PC-9 (cell line): ENCODE results near the gene FBP2. TPM values are rescaled to one million over a fixed set of nuclear protein-coding genes. Genes with fewer than 3 reads are reported as not detected.

Experiments
- BruUV-seq: library from RNA; stranded (reverse); fragments of 400-500 nt; replicated peaks from 2 replicates; lab custom pipeline; 2021; lab: Mats Ljungman, UMichigan
- CTCF ChIA-PET: fragments of 300-600 bp; sonication (Branson Sonifier 250); formaldehyde crosslinking; loops from one replicate; lab custom pipeline; 2022; ENCODE audit warnings: antibody characterized with exemption; lab: Charles Lee
- POLR2A ChIA-PET: fragments of 300-600 bp; sonication (Branson Sonifier 250); formaldehyde crosslinking; loops from one replicate; lab custom pipeline; 2022; ENCODE audit warnings: antibody characterized with exemption; ENCODE audit not compliant: unreplicated experiment; lab: Charles Lee
- DNase-seq, 2 experiments: peaks; one replicate each; pipeline versions ENCODE4 v3.0.0 to v3.0.0-alpha.2; 2015 to 2022; ENCODE audit warnings: mixed read lengths in 1 of 2
- H2AFZ ChIP-seq: fragments of 200-600 bp; sonication (generic); 2 replicates; pipeline ENCODE4 v1.8.1; 2017; ENCODE audit warnings: antibody characterized with exemption
- H3F3A ChIP-seq: fragments of 200-600 bp; sonication (generic); 2 replicates; pipeline ENCODE4 v1.8.1; 2017; ENCODE audit warnings: antibody characterized with exemption, mild to moderate bottlenecking, low read depth; ENCODE audit not compliant: insufficient read depth
- H3K27ac ChIP-seq: fragments of 200-600 bp; sonication (generic); 2 replicates; pipeline ENCODE4 v1.6.1; 2016; ENCODE audit warnings: mixed run types
- H3K27me3 ChIP-seq: fragments of 200-600 bp; sonication (generic); 2 replicates; pipeline ENCODE4 v1.6.1; 2016; ENCODE audit warnings: low read depth, mixed run types; ENCODE audit not compliant: insufficient read depth
- H3K36me3 ChIP-seq: fragments of 200-600 bp; sonication (generic); 2 replicates; pipeline ENCODE4 v1.6.1; 2016; ENCODE audit warnings: low read depth, mixed run types
- H3K4me1 ChIP-seq: fragments of 200-600 bp; sonication (generic); replicated peaks from 2 replicates; pipeline ENCODE4 v1.6.1; 2016; ENCODE audit warnings: mixed run types; ENCODE audit not compliant: insufficient read depth
- H3K4me2 ChIP-seq: fragments of 200-600 bp; sonication (generic); 2 replicates; pipeline ENCODE4 v1.6.1; 2017; ENCODE audit warnings: mixed run types
- H3K4me3 ChIP-seq: fragments of 200-600 bp; sonication (generic); 2 replicates; pipeline ENCODE4 v1.6.1; 2016; ENCODE audit warnings: mixed run types
- H3K79me2 ChIP-seq: fragments of 200-600 bp; sonication (generic); 2 replicates; pipeline ENCODE4 v1.6.1; 2017; ENCODE audit warnings: low read depth, mixed run types
- H3K9me2 ChIP-seq: fragments of 200-600 bp; sonication (generic); 2 replicates; pipeline ENCODE4 v1.8.1; 2017; ENCODE audit warnings: mild to moderate bottlenecking; ENCODE audit not compliant: insufficient read depth
- H3K9me3 ChIP-seq: fragments of 200-600 bp; sonication (generic); 2 replicates; pipeline ENCODE4 v1.8.1; 2016; ENCODE audit warnings: low read depth; ENCODE audit not compliant: insufficient read depth
- H4K20me1 ChIP-seq: fragments of 200-600 bp; sonication (generic); 2 replicates; pipeline ENCODE4 v1.8.1; 2017; ENCODE audit not compliant: insufficient read depth
- CTCF ChIP-seq: fragments of 200-600 bp; sonication (generic); conservative IDR thresholded peaks from 2 replicates; pipeline ENCODE4 v1.6.1; 2017; ENCODE audit warnings: mixed run types, antibody characterized with exemption, mild to moderate bottlenecking, moderate library complexity
- EZH2 ChIP-seq: fragments of 200-600 bp; sonication (generic); IDR thresholded peaks from 2 replicates; pipeline ENCODE4 v1.8.0; 2017; ENCODE audit warnings: antibody characterized with exemption, low read depth
- intact Hi-C: fragments of 100-400 bp; cut with micrococcal nuclease; formaldehyde crosslinking; loops from one replicate; pipeline ENCODE4 v1.10.0; 2022; ENCODE audit not compliant: unreplicated experiment
- total RNA-seq: library from RNA; stranded (reverse); gene quantifications from 2 replicates; pipeline ENCODE4 v1.2.3, GENCODE V29; 2021

FBP2 gene
- total RNA-seq, 1 experiment from 2014 or later: not detected

GRCh38 chr9:94563548-94563947, 30.1 kb downstream of the FBP2 start:
- H3K4me2 ChIP-seq: no peak overlapping the region
- no peak overlapping the region for H3K4me3 ChIP-seq
- peaks cover 3% of the 10 kb centered on the region; the same call in 1 of the 2 replicates for H3K9me3 ChIP-seq
- H3K27me3 ChIP-seq: no peaks in the 10 kb centered on the region
- DNase-seq: no peak
- no peaks in the 10 kb centered on the region for H3K4me1 ChIP-seq
- ChIA-PET POLR2A (no interaction called here), CTCF (no interaction called here)
- H2AFZ ChIP-seq: no peak overlapping the region
- H3K36me3 ChIP-seq: no peaks in the 10 kb centered on the region
- intact Hi-C loops: no loop called here
- H4K20me1 ChIP-seq: no peaks in the 10 kb centered on the region
- H3K27ac ChIP-seq: no peak overlapping the region
- BruUV-seq: no TSS peak
- H3K9me2 ChIP-seq: no peaks in the 10 kb centered on the region
- H3K79me2 ChIP-seq: no peaks in the 10 kb centered on the region
- H3F3A ChIP-seq: peaks cover 3% of the 10 kb centered on the region; the same call in 1 of the 2 replicates
- TF ChIP-seq EZH2 (no peak), CTCF (no peak)

GRCh38 chr9:94560237-94560636, 33.4 kb downstream of the FBP2 start:
- no peaks in the 10 kb centered on the region for H4K20me1 ChIP-seq
- no peaks in the 10 kb centered on the region; the same call in none of the 2 replicates for H3K4me1 ChIP-seq
- no peak overlapping the region for H2AFZ ChIP-seq
- BruUV-seq: no TSS peak
- H3K79me2 ChIP-seq: peaks cover 3% of the 10 kb centered on the region; the same call in 1 of the 2 replicates
- no peaks in the 10 kb centered on the region for H3K9me2 ChIP-seq
- no peak overlapping the region for H3K27ac ChIP-seq
- H3K27me3 ChIP-seq: no peaks in the 10 kb centered on the region
- H3K4me2 ChIP-seq: no peak overlapping the region
- CTCF ChIA-PET: no interaction called here
- TF ChIP-seq EZH2: no peak
- no peak for TF ChIP-seq CTCF
- H3K4me3 ChIP-seq: no peak overlapping the region
- H3K9me3 ChIP-seq: peaks cover 3% of the 10 kb centered on the region; the same call in 1 of the 2 replicates
- H3F3A ChIP-seq: no peaks in the 10 kb centered on the region
- no peaks in the 10 kb centered on the region for H3K36me3 ChIP-seq
- intact Hi-C loops: no loop called here
- POLR2A ChIA-PET: no interaction called here
- DNase-seq: no peak

- H3K4me2 ChIP-seq: no peak overlapping the region
- CTCF ChIA-PET: no interaction called here
- DNase-seq: no peak
- POLR2A ChIA-PET: no interaction called here
- H3K79me2 ChIP-seq: peaks cover 21% of the 10 kb centered on the region
- H3K9me3 ChIP-seq: no peaks in the 10 kb centered on the region
- no peak for TF ChIP-seq EZH2
- TF ChIP-seq CTCF: no peak
- intact Hi-C loops: no loop called here
- H4K20me1 ChIP-seq: peaks cover 4% of the 10 kb centered on the region; the same call in 1 of the 2 replicates
- no peak overlapping the region for H3K4me3 ChIP-seq
- no TSS peak for BruUV-seq
- peaks cover 5% of the 10 kb centered on the region for H3K4me1 ChIP-seq
- no peaks in the 10 kb centered on the region for H3K36me3 ChIP-seq
- H3K9me2 ChIP-seq: no peaks in the 10 kb centered on the region
- no peaks in the 10 kb centered on the region for H3K27me3 ChIP-seq
- no peak overlapping the region for H2AFZ ChIP-seq
- 0 out of 2 replicates have a peak, but pooled peaks cover 7% of the 10 kb centered on the region for H3F3A ChIP-seq
- no peak overlapping the region for H3K27ac ChIP-seq
Observed at GRCh38 chr9:94557376-94557775, 36.2 kb downstream of the FBP2 start.
